Measurements from ENCODE around the gene AGER. TPM values are rescaled to one million over a fixed set of nuclear protein-coding genes. Genes with fewer than 3 reads are reported as not detected.
A peak's percentile ranks its signal among the peaks of the same experiment; 100 is the strongest.
"Not testable (repeated sequence)": the region's sequence is repeated elsewhere in the genome, so short reads cannot be mapped to it uniquely, and the experiment has no call there.

Gene AGER
- total RNA-seq, 2 experiments from 2014 or later = 20.7 to 22.0 TPM

DNA sequence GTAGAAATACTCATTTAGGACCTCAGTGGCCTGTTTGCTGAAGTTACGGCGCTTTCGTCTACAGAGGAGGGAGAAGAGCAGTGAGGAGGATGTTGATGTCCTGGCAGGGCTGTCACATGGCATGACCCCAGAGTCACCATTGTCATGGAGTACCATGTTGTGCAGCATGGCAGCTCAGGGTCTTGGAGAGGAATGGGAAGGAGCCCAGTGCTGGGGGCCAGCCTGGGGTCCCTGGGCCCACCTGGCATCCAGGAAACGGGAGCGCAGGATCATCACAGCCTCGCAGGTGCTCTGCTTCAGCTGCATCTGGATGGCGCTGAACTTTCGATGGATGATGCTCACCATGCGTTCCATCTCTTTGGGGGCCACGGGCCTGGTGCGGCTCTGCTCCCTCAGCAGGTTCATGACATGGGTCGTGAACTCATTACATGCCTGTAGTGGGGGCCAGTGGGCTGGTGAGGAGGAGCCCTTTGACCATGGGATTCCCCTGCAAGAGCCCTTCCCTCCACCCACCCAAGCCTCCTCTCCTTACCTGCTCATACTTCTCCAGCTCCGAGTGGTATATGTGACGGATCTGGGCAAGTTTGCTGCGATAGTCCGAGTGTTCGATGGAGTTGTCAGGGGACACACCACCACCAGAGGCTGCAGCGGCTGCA is 3.8 kb upstream of the AGER start:
- Mint-ChIP-seq H3K27ac (peak overlapping the region; percentile 79), H3K4me3 (peak overlapping the region; percentile 32), H3K4me1 (peaks cover 38% of the 10 kb centered on the region), H3K36me3 (peaks cover 45% of the 10 kb centered on the region)
- not testable (repeated sequence) for H3K27me3 Mint-ChIP-seq; ATAC-seq; H3K9me3 Mint-ChIP-seq (ENCODE audit: low read depth); DNase-seq
- CTCF ChIA-PET = interaction anchor here (1.1 kb wide), 1 partner anchor 140 kb away, joined by 3 read pairs; no protein-coding TSS in a partner anchor

DNA sequence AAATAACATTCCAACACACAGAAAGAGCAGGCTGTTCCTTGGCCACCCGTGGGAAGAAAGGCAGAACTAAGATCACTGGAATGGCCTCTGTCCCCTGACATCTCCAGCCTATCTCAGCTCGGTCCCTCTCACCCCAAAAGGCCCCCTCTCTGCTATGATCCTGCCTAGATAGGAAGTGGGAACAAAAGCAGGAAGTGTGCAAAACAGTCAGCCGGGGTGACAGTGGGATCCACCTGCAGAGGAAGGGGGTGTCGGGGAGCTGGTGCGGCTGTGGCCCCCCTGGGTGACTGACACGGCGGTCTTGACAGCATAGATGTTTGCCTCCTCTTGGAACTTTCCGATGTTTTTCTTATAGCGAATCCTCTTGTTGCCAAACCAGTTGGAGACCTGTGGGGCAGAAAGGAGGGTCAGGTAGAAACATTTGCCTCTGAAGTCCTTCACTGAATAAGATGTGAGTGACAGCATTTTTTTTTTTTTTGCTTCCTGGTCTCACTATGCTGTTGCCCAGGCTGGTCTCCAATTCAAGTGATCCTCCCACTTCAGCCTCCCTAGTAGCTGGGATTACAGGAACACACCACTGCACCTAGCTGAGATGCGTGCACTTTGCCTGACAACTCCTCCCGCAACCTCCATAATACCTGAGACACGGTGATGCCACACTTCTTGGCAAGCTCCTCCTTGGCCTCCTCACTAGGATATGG is 3.1 kb upstream of the AGER start:
- Mint-ChIP-seq H3K4me1 (peaks cover 37% of the 10 kb centered on the region), H3K9me3 (ENCODE audit: low read depth) (no peaks in the 10 kb centered on the region), H3K27me3 (no peaks in the 10 kb centered on the region), H3K27ac (peak overlapping the region; percentile 87), H3K36me3 (peaks cover 46% of the 10 kb centered on the region), H3K4me3 (peak overlapping the region; percentile 32)
- DNase-seq = no peak
- ATAC-seq = no peak
- CTCF ChIA-PET = no interaction called here

- Mint-ChIP-seq H3K4me1 (peaks cover 40% of the 10 kb centered on the region), H3K27ac (peak overlapping the region; percentile 87), H3K36me3 (peaks cover 43% of the 10 kb centered on the region)
- H3K9me3 Mint-ChIP-seq (ENCODE audit: low read depth); DNase-seq; H3K27me3 Mint-ChIP-seq; ATAC-seq; CTCF ChIA-PET; H3K4me3 Mint-ChIP-seq: not testable (repeated sequence)
Observed at GRCh38 chr6:32186151-32186840, 2.2 kb upstream of the AGER start.

DNA sequence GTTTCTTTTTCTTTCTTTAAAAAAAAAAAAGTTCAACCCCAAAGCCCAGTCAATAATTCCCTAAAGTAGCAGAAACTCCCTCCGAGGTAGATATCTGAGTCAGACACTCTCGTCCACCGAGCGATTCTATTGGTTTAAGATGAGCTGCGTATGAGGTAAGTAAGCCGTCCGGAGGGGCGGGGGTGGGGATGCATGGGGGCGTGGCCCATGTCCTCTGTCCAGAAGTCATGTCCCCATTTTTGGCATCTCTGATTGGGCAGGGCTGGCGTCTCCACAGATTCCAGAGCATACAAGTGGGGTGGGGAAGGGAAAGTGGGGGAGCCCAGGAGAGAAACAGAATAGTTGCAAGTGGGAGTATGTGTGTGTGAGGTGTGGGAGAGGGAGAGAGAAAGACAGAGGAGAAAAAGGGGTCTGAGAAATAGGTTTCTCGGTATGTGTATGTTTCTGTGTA is 1.7 kb upstream of the AGER start:
- peaks cover 40% of the 10 kb centered on the region for H3K36me3 Mint-ChIP-seq
- ATAC-seq (peak; percentile 59), DNase-seq (peak; percentile 78)
- H3K4me1 Mint-ChIP-seq = peaks cover 41% of the 10 kb centered on the region
- H3K27ac Mint-ChIP-seq = peak overlapping the region; percentile 87
- not testable (repeated sequence) for H3K9me3 Mint-ChIP-seq (ENCODE audit: low read depth); H3K27me3 Mint-ChIP-seq; H3K4me3 Mint-ChIP-seq
- CTCF ChIA-PET = interaction anchor here (1.2 kb wide), 1 partner anchor 10 kb away, joined by 4 read pairs; no protein-coding TSS in a partner anchor

GRCh38 chr6:32183483-32184083 is 470 bp downstream of the AGER start:
- CTCF ChIA-PET = interaction anchor here (1.9 kb wide), 1 partner anchor 9 kb away, joined by 8 read pairs; the partner anchor contains the start of gene GPSM3
- ATAC-seq (no peak), DNase-seq (no peak)
- Mint-ChIP-seq H3K9me3 (ENCODE audit: low read depth) (no peaks in the 10 kb centered on the region), H3K27ac (no peak overlapping the region), H3K27me3 (no peaks in the 10 kb centered on the region), H3K4me1 (peaks cover 53% of the 10 kb centered on the region), H3K4me3 (no peak overlapping the region), H3K36me3 (peaks cover 39% of the 10 kb centered on the region)

- Mint-ChIP-seq H3K36me3 (peaks cover 36% of the 10 kb centered on the region), H3K9me3 (ENCODE audit: low read depth) (no peaks in the 10 kb centered on the region), H3K27me3 (no peaks in the 10 kb centered on the region), H3K4me1 (peaks cover 49% of the 10 kb centered on the region), H3K4me3 (no peak overlapping the region), H3K27ac (no peak overlapping the region)
- CTCF ChIA-PET = interaction anchor here (1.9 kb wide), 1 partner anchor 10 kb away, joined by 8 read pairs; the partner anchor contains the start of gene GPSM3
- no peak for DNase-seq
- ATAC-seq = no peak
Observed at GRCh38 chr6:32183030-32183429, 1.0 kb downstream of the AGER start.

DNA sequence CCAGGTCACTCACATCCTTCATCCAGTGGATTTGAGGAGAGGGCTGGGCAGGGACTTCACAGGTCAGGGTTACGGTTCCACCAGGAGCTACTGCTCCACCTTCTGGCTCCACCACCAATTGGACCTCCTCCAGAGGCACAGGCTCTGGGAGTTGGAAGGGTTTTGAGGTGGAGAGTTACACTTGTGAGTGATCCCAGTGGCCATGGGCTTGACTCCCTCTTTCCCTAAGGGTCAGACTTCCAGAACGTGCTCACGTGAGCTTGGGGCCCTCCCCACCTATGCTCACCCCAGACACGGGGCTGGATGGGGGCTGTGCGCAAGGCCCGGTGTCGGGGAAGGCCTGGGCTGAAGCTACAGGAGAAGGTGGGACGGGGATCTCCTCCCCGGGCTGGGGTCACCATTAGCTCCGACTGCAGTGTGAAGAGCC is 1.5 kb downstream of the AGER start:
- H3K27ac Mint-ChIP-seq = no peak overlapping the region
- H3K4me1 Mint-ChIP-seq = peaks cover 44% of the 10 kb centered on the region
- no peaks in the 10 kb centered on the region for H3K9me3 Mint-ChIP-seq (ENCODE audit: low read depth)
- peaks cover 33% of the 10 kb centered on the region for H3K36me3 Mint-ChIP-seq
- CTCF ChIA-PET = interaction anchor here (0.7 to 1.9 kb wide), 2 partner anchors 10 to 13 kb away, joined by 3 to 8 read pairs; partner anchors contain the start of gene GPSM3
- no peaks in the 10 kb centered on the region for H3K27me3 Mint-ChIP-seq
- DNase-seq = no peak
- no peak for ATAC-seq
- H3K4me3 Mint-ChIP-seq = no peak overlapping the region

DNA sequence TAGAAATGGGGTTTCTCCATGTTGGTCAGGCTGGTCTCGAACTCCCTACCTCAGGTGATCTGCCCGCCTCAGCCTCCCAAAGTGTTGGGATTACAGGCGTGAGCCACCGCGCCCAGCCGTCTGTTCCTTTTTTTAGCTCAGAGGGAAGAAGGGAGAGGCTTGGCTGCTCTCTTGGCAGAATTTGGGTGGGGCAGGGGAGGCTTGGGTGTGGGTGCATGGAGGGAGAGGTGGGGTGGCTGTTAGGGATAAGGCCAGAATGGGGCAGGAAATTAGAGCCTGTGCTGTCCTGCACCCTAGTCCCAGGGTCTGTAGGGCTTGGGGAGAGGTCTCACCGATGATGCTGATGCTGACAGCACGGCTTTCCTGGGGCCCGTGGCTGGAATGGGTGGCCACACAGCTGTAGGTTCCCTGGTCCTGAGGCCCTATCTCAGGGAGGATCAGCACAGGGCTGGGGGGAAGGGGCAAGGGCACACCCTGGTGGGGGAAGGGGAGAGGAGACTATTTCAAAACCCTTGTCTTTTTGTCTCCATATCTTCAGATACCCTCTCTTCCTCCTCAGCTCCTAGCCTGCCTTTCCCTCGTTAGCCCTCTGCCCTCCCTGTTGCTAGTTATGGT is 2.0 kb downstream of the AGER start:
- DNase-seq = no peak
- H3K4me3 Mint-ChIP-seq = no peak overlapping the region
- peaks cover 27% of the 10 kb centered on the region for H3K36me3 Mint-ChIP-seq
- H3K27me3 Mint-ChIP-seq = no peaks in the 10 kb centered on the region
- no peak overlapping the region for H3K27ac Mint-ChIP-seq
- CTCF ChIA-PET = interaction anchor here (0.7 to 1.9 kb wide), 3 partner anchors 11 to 14 kb away, joined by 3 to 8 read pairs (median 5); partner anchors contain the start of gene GPSM3
- H3K9me3 Mint-ChIP-seq (ENCODE audit: low read depth) = no peaks in the 10 kb centered on the region
- ATAC-seq = no peak
- peaks cover 41% of the 10 kb centered on the region for H3K4me1 Mint-ChIP-seq

- Mint-ChIP-seq H3K4me1 (peaks cover 41% of the 10 kb centered on the region), H3K4me3 (no peak overlapping the region), H3K27ac (no peak overlapping the region), H3K36me3 (peaks cover 20% of the 10 kb centered on the region), H3K9me3 (ENCODE audit: low read depth) (no peaks in the 10 kb centered on the region), H3K27me3 (no peaks in the 10 kb centered on the region)
- ATAC-seq (no peak), DNase-seq (no peak)
- CTCF ChIA-PET = interaction anchor here (1.1 kb wide), 1 partner anchor 14 kb away, joined by 5 read pairs; no protein-coding TSS in a partner anchor
Observed at GRCh38 chr6:32181148-32181702, 2.8 kb downstream of the AGER start.

DNA sequence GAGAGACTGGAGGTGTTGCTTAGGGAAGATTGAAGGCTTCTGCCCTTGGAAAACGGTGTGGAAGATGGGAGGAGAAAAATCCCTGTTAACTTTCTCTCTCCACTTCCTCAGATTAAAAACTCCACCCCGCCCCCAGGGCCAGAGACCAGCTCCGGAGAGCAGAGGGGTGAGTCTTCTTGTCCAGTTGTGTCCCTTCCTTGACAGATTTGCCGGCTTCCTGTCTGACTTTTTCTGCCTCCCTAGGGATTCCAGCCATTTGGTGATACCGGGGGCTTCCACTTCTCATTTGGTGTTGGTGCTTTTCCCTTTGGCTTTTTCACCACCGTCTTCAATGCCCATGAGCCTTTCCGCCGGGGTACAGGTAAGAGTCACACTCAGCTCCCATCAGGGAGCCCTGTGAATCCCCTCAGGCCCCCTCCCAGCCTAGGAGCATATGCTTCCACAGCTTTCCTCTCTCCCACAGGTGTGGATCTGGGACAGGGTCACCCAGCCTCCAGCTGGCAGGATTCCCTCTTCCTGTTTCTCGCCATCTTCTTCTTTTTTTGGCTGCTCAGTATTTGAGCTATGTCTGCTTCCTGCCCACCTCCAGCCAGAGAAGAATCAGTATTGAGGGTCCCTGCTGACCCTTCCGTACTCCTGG is 4.2 kb downstream of the AGER start:
- ATAC-seq (no peak), DNase-seq (no peak)
- Mint-ChIP-seq H3K9me3 (ENCODE audit: low read depth) (no peaks in the 10 kb centered on the region), H3K4me1 (peaks cover 39% of the 10 kb centered on the region), H3K36me3 (peaks cover 14% of the 10 kb centered on the region), H3K4me3 (no peak overlapping the region), H3K27me3 (no peaks in the 10 kb centered on the region), H3K27ac (peak overlapping the region; percentile 4)
- CTCF ChIA-PET = interaction anchor here (0.8 to 4.6 kb wide), 6 partner anchors 9 to 659 kb away, joined by 3 to 31 read pairs (median 4); partner anchors contain the start of genes GPSM3, PBX2 and TAP2

- Mint-ChIP-seq H3K9me3 (ENCODE audit: low read depth) (no peaks in the 10 kb centered on the region), H3K36me3 (peaks cover 14% of the 10 kb centered on the region), H3K27me3 (no peaks in the 10 kb centered on the region), H3K4me1 (peaks cover 49% of the 10 kb centered on the region), H3K27ac (peak overlapping the region; percentile 94), H3K4me3 (peak overlapping the region; percentile 93)
- CTCF ChIA-PET = interaction anchor here (0.8 to 4.6 kb wide), 6 partner anchors 10 to 660 kb away, joined by 3 to 31 read pairs (median 4); partner anchors contain the start of genes GPSM3, PBX2 and TAP2
- DNase-seq (no peak), ATAC-seq (no peak)
Observed at GRCh38 chr6:32178547-32179440, 5.3 kb downstream of the AGER start.
